H1 (cell line): ENCODE measurements around the gene GRIK1. TPM values are rescaled to one million over a fixed set of nuclear protein-coding genes. Genes with fewer than 3 reads are reported as not detected.

Source experiments
- CTCF ChIA-PET: fragments of 300-600 bp; sonication (Branson Sonifier 250); formaldehyde crosslinking; loops from one replicate; lab custom pipeline; 2021; ENCODE audit not compliant: partially characterized antibody; lab: Charles Lee
- POLR2A ChIA-PET: fragments of 300-600 bp; sonication (Branson Sonifier 250); formaldehyde crosslinking; loops from one replicate; lab custom pipeline; 2021; ENCODE audit warnings: inconsistent platforms; ENCODE audit not compliant: partially characterized antibody; lab: Charles Lee
- DNase-seq, 2 experiments: peaks; one replicate each; pipeline versions ENCODE4 v3.0.0 to v3.0.0-alpha.2; 2010 to 2022; ENCODE audit warnings: low spot score in 2 of 2, low read depth in 1 of 2, mixed read lengths in 1 of 2
- FAIRE-seq: peaks from 2 replicates; lab custom pipeline; 2011; peaks lifted over from hg19 to GRCh38; lab: Jason Lieb, UNC
- H2AFZ ChIP-seq: 2 replicates; pipeline ENCODE4 v1.8.1; 2012; ENCODE audit warnings: low read length, inconsistent platforms
- H2AK5ac ChIP-seq: 2 replicates; pipeline ENCODE4 v1.6.1; 2013; ENCODE audit warnings: low read depth, low read length
- H2BK120ac ChIP-seq: replicated peaks from 2 replicates; pipeline ENCODE3; 2013; ENCODE audit warnings: low read depth, low read length, inconsistent platforms
- H2BK12ac ChIP-seq: 2 replicates; pipeline ENCODE4 v1.6.1; 2013; ENCODE audit warnings: low read depth, low read length
- H2BK15ac ChIP-seq: 2 replicates; pipeline ENCODE4 v1.6.1; 2013; ENCODE audit warnings: low read length
- H2BK20ac ChIP-seq: 2 replicates; pipeline ENCODE4 v1.6.1; 2013; ENCODE audit warnings: low read length
- H2BK5ac ChIP-seq: 2 replicates; pipeline ENCODE4 v1.6.1; 2013; ENCODE audit warnings: low read depth, low read length
- H3K14ac ChIP-seq: 2 replicates; pipeline ENCODE4 v1.6.1; 2013; ENCODE audit warnings: inconsistent platforms; ENCODE audit not compliant: insufficient read length
- H3K18ac ChIP-seq: 2 replicates; pipeline ENCODE4 v1.6.1; 2013; ENCODE audit warnings: low read length; ENCODE audit errors: extremely low read depth
- H3K23ac ChIP-seq: 2 replicates; pipeline ENCODE4 v1.6.1; 2013; ENCODE audit warnings: inconsistent platforms; ENCODE audit not compliant: insufficient read length
- H3K23me2 ChIP-seq: 2 replicates; pipeline ENCODE4 v1.6.1; 2013; ENCODE audit warnings: low read depth, low read length
- H3K27ac ChIP-seq: 2 replicates; pipeline ENCODE4 v1.6.1; 2011; ENCODE audit warnings: low read depth, low read length, inconsistent platforms
- H3K27me3 ChIP-seq, 4 experiments: replicated peaks in 1 of 4; 1 replicate in 1 of 4; 2 replicates in 3 of 4; pipeline versions ENCODE4 v1.6.1 to v1.8.1; 2011 to 2013; ENCODE audit warnings: low read length in 3 of 4, mild to moderate bottlenecking in 3 of 4, inconsistent platforms in 2 of 4, mixed read lengths in 2 of 4, moderate library complexity in 1 of 4; ENCODE audit not compliant: control insufficient read depth in 3 of 4, insufficient read depth in 3 of 4; ENCODE audit errors: extremely low read depth in 1 of 4
- H3K36me3 ChIP-seq, 4 experiments: 2 replicates each; pipeline versions ENCODE4 v1.6.1 to v1.8.1; 2011 to 2013; ENCODE audit warnings: mild to moderate bottlenecking in 4 of 4, low read length in 3 of 4, moderate library complexity in 2 of 4, control low read depth in 1 of 4, inconsistent platforms in 1 of 4; ENCODE audit not compliant: insufficient read depth in 4 of 4, control insufficient read depth in 2 of 4
- H3K4ac ChIP-seq: replicated peaks from 2 replicates; pipeline ENCODE3; 2013; ENCODE audit warnings: low read length, low read depth, mixed read lengths, inconsistent platforms; ENCODE audit not compliant: insufficient read length
- H3K4me1 ChIP-seq, 4 experiments: replicated peaks in 1 of 4; 1 replicate in 1 of 4; 2 replicates in 3 of 4; pipeline versions ENCODE4 v1.6.1 to v1.8.1; 2011 to 2013; ENCODE audit warnings: low read length in 3 of 4, inconsistent platforms in 2 of 4, mixed read lengths in 1 of 4; ENCODE audit not compliant: insufficient read depth in 4 of 4, control insufficient read depth in 3 of 4
- H3K4me2 ChIP-seq, 2 experiments: 2 replicates each; pipeline versions ENCODE4 v1.6.1 to v1.8.1; 2011 to 2013; ENCODE audit warnings: low read depth in 2 of 2, low read length in 2 of 2, control low read depth in 1 of 2, inconsistent platforms in 1 of 2, mild to moderate bottlenecking in 1 of 2; ENCODE audit not compliant: insufficient read depth in 1 of 2
- H3K4me3 ChIP-seq, 4 experiments: fragments of 200-600, 300-600 bp in 1 of 4; sonication (generic), shearing (Covaris generic), sonication (Bioruptor Twin) in 1 of 4; 2 replicates each; pipeline versions ENCODE4 v1.5.1 to v1.8.1; 2011 to 2016; ENCODE audit warnings: low read length in 4 of 4, low read depth in 3 of 4, control low read depth in 2 of 4, inconsistent platforms in 2 of 4, mild to moderate bottlenecking in 2 of 4, mixed read lengths in 1 of 4, moderate library complexity in 1 of 4; ENCODE audit not compliant: insufficient read depth in 2 of 4; ENCODE audit errors: extremely low read depth in 1 of 4
- H3K56ac ChIP-seq: replicated peaks from 2 replicates; pipeline ENCODE3; 2013; ENCODE audit warnings: low read depth, mild to moderate bottlenecking, mixed read lengths, low read length, inconsistent platforms; ENCODE audit not compliant: insufficient read length
- H3K79me1 ChIP-seq: 2 replicates; pipeline ENCODE4 v1.6.1; 2013; ENCODE audit warnings: low read depth, low read length, control low read depth
- H3K79me2 ChIP-seq, 2 experiments: 2 replicates each; pipeline versions ENCODE4 v1.6.1 to v1.8.1; 2012 to 2013; ENCODE audit warnings: low read length in 2 of 2, mild to moderate bottlenecking in 2 of 2, inconsistent platforms in 1 of 2; ENCODE audit not compliant: insufficient read depth in 2 of 2, control insufficient read depth in 1 of 2
- H3K9ac ChIP-seq, 4 experiments: replicated peaks in 1 of 4; 1 replicate in 1 of 4; 2 replicates in 3 of 4; pipeline versions ENCODE4 v1.6.1 to v1.8.1; 2011 to 2013; ENCODE audit warnings: low read depth in 3 of 4, low read length in 3 of 4, control low read depth in 2 of 4, mild to moderate bottlenecking in 2 of 4, moderate library complexity in 2 of 4, inconsistent platforms in 1 of 4; ENCODE audit errors: extremely low read depth in 1 of 4
- H3K9me3 ChIP-seq, 2 experiments: 2 replicates each; pipeline versions ENCODE4 v1.6.1 to v1.8.1; 2012 to 2013; ENCODE audit warnings: mild to moderate bottlenecking in 2 of 2, moderate library complexity in 2 of 2, control low read depth in 1 of 2, inconsistent platforms in 1 of 2, low read depth in 1 of 2, low read length in 1 of 2, mixed read lengths in 1 of 2; ENCODE audit not compliant: insufficient read depth in 2 of 2
- H4K20me1 ChIP-seq, 2 experiments: replicated peaks in 1 of 2; 2 replicates each; pipeline versions ENCODE3 to v1.8.1; 2011 to 2013; ENCODE audit warnings: inconsistent platforms in 2 of 2, low read length in 2 of 2, mild to moderate bottlenecking in 1 of 2; ENCODE audit not compliant: insufficient read depth in 2 of 2, control insufficient read depth in 1 of 2
- H4K5ac ChIP-seq: 2 replicates; pipeline ENCODE4 v1.6.1; 2013; ENCODE audit warnings: low read length, low read depth, mixed read lengths, inconsistent platforms; ENCODE audit not compliant: insufficient read length
- H4K8ac ChIP-seq: 2 replicates; pipeline ENCODE4 v1.8.0; 2013; ENCODE audit warnings: mild to moderate bottlenecking, moderate library complexity, low read length, inconsistent platforms; ENCODE audit not compliant: insufficient read depth; ENCODE audit errors: extremely low read depth
- H4K91ac ChIP-seq: replicated peaks from 2 replicates; pipeline ENCODE3; 2013; ENCODE audit warnings: low read length, mixed read lengths, inconsistent platforms; ENCODE audit not compliant: insufficient read length
- TEAD4 ChIP-seq: IDR thresholded peaks from 2 replicates; pipeline ENCODE4 v1.6.1; 2012; ENCODE audit warnings: low read depth, low read length, inconsistent platforms, mixed read lengths
- WGBS, 2 experiments: shearing (Covaris generic) in 1 of 2; methylation state at CpG; one replicate each; pipeline versions ENCODE4 v1.1.6 to v1.1.7; 2013 to 2015; ENCODE audit warnings: low lambda C conversion rate in 2 of 2, mixed read lengths in 2 of 2, inconsistent platforms in 1 of 2, low coverage in 1 of 2, missing lambda C conversion rate in 1 of 2; ENCODE audit not compliant: insufficient replicate concordance in 2 of 2, insufficient coverage in 1 of 2, insufficient read length in 1 of 2; ENCODE audit errors: extremely low coverage in 1 of 2, missing lambda C conversion rate in 1 of 2; 5-methylcytosine and 5-hydroxymethylcytosine counted together
- polyA plus RNA-seq, 7 experiments: library from polyadenylated mRNA; depleted of rRNA in 3 of 7; stranded (reverse) in 5 of 7; unstranded in 2 of 7; fragments of >200 nt in 5 of 7; fragments of 200-250 nt in 2 of 7; gene quantifications; 1 replicate in 5 of 7; 2 replicates in 1 of 7; 4 replicates in 1 of 7; pipeline versions ENCODE4 v1.2.1 to v1.2.3, GENCODE V29; 2011 to 2013; ENCODE audit warnings: missing spikeins in 2 of 7, mixed read lengths in 2 of 7
- total RNA-seq: library from RNA; stranded (reverse); fragmentation: NEBNext Ultra II Directional; extraction: Animal tissue kit (Norgen Biotek cat#: 25700); gene quantifications from 2 replicates; pipeline ENCODE4 v1.2.1, GENCODE V29; 2021

The GRIK1 gene
- total and polyA plus RNA-seq, 2 of the 8 experiments (the other 6 are each of a cell fraction or from before 2014, with no cell fraction given): 0.11 to 0.32 TPM

DNA sequence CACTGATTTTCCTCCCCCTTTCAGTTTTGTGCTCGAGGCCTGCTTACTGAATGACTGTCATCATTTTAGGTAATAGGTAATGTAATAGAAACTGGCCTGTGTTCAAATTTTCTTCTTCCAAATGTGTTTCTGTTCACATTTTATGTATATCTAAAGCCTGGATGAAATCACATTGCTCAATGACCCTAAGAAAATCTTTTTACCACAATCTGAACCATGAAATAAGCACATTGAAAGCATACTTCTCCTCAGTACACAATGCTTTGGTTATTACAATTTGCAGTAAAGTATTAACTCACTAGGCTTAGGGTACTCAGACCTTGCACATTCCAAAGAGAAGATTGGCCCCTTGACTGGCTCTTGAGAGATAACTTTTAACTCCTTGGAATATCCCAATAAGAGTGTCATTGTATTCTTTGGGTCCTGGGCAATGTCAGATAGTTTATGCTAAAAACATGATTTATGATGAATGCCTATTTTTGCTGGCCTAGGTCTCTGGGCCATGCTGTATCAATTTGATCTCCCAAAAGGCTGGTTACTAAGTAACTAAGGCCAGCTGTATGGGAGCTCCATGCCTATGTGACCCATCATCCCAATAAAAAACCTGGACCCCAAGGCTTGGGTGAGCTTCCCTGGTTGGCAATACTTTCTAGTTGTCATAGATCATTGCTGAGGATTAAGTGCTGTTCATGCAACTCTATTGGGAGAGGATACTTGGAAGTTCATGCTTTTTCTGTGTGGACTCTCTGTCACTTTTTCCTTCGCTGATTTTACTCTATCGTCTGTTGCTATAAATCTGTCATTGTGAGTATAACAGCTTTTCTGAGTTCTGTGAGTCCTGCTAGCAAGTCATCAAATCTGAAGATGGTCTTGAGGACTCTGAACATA is 293.9 kb downstream of the GRIK1 start:
- Histone ChIP-seq H2BK12ac (no peak overlapping the region), H3K9ac (no peak overlapping the region), H4K20me1 (no peaks in the 10 kb centered on the region), H3K27ac (no peak overlapping the region), H3K4ac (no peak overlapping the region), H4K8ac (no peak overlapping the region), H3K56ac (no peak overlapping the region), H3K9me3 (no peaks in the 10 kb centered on the region), H3K4me2 (no peak overlapping the region), H2BK15ac (no peak overlapping the region), H3K79me1 (no peaks in the 10 kb centered on the region), H3K18ac (no peak overlapping the region), H2BK120ac (no peak overlapping the region), H3K36me3 (no peaks in the 10 kb centered on the region), H4K5ac (no peak overlapping the region), H3K79me2 (no peaks in the 10 kb centered on the region), H3K4me1 (no peaks in the 10 kb centered on the region), H2BK20ac (no peak overlapping the region), H3K27me3 (no peaks in the 10 kb centered on the region), H3K4me3 (no peak overlapping the region), H3K14ac (no peak overlapping the region), H2AFZ (no peak overlapping the region), H3K23me2 (no peaks in the 10 kb centered on the region), H4K91ac (no peak overlapping the region), H2AK5ac (no peak overlapping the region), H2BK5ac (no peak overlapping the region), H3K23ac (no peak overlapping the region)
- FAIRE-seq (no peak), DNase-seq (no peak)
- no peak for TF ChIP-seq TEAD4
- ChIA-PET CTCF (no interaction called here), POLR2A (no interaction called here)
- WGBS, 2 experiments: 92% methylated on average over 3 of the region's 3 CpGs; no CpG with 5 or more reads in 1 of the 2 experiments
